GM19395 (cell line): Measurements from ENCODE around the gene INSL3.
A peak's percentile ranks its signal among the peaks of the same experiment; 100 is the strongest.

Source experiments
- ATAC-seq: cut with Tn5 transposase; IDR thresholded peaks from one replicate; pipeline ENCODE4 v1.9.1; 2021; ENCODE audit warnings: mild to moderate bottlenecking, moderate library complexity; ENCODE audit not compliant: unreplicated experiment

Gene INSL3

GRCh38 chr19:17847538-17848366 lies 26.4 kb upstream of the INSL3 start, which contains the start of gene JAK3:
TSS of gene JAK3 (minus strand) at chr19:17847982. CDS start at chr19:17844417, 3,565 bp downstream.
- ATAC-seq: peak; percentile 70

- no peak for ATAC-seq
Observed at GRCh38 chr19:17846146-17846545, 24.8 kb upstream of the INSL3 start.

- no peak for ATAC-seq
Observed at GRCh38 chr19:17843908-17844490, 22.7 kb upstream of the INSL3 start.

DNA sequence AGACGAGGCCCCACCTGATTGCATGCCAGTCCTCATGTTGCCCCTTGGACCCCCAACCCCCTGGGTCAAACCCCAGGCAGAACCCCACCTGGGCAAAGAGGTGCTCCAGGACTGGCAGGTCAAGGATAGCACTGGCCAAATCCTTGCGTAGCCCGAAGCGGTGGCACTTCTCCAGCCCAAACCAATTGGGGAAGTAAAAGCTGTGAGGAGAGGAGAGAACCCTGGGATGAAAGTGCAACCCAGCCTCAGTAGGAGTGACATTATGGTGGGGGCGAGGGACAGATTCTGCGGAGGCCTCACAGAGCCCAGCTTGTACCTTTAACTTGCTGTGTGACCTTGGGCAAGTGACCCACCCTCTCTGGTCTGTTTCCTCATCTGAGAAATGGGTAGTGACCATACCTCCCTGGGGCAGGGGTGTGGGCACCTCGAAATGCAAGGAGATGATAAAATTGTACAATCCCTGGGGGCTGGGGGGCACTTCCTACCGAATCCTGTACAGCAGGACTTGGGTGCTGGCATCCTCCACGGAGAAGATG lies 22.0 kb upstream of the INSL3 start:
- no peak for ATAC-seq

- no peak for ATAC-seq
Observed at GRCh38 chr19:17842663-17843291, 21.5 kb upstream of the INSL3 start.

- ATAC-seq: no peak
Observed at GRCh38 chr19:17841810-17842662, 20.7 kb upstream of the INSL3 start.

DNA sequence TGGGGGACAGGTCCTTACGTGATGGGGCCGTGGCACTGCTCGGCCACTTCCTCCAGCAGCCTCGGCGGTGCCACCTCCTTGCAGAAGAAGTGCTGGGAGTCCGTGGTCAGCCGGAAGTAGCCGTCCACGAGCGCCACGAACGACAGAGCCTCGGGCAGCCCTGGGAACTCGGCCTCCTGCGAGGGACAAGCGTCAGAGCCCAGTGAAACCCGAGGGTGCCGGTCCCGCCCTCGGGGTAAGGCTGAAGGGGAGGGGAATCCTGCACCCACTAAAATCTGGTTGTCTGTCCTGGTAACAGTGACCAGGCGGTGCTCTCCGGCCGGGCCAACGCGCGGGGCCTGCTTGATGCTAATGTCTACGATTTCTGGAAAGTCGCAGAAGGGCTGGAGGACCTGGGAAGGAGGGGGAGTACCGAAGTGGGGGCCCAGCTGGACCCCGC lies 20.1 kb upstream of the INSL3 start:
- no peak for ATAC-seq

- ATAC-seq: no peak
Observed at GRCh38 chr19:17840019-17840418, 18.7 kb upstream of the INSL3 start.

DNA sequence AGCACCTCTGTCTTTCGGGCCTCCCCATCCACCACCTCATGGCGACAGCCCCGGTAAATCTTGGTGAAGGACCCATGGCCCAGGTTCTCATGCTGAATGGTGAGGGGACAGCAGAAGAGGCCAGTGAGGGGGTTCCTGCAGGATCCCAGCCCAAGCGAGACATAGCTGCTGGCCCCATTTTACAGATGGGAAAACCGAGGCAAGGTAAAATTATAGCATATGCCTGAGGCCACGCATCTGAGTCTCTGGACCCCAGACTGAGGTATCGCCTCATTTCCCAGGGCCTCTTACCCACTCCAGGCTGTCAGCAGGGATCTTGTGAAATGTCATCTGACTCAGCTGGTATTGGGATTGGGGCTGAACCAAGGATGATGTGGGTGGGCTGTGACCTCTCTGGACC lies 16.7 kb upstream of the INSL3 start:
- no peak for ATAC-seq

DNA sequence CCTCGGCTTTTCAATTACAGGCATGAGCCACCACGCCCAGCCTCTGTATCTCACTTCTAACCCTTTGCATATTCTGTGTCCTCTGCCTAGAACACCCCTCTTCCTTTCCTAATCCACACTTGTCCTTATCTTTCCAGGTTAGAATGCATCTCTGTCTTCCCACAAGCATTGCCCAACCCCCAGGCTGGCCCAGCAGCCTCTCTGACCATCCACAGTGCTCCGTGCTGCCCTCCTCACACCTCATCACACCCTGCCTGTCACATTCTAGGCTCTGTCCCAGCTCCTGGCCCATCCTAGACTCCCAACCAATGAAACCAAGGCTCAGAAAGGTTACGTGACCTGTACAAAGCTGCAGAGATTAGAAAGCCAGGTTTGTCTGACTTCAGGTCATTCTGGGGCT lies 15.2 kb upstream of the INSL3 start:
- ATAC-seq: no peak

GRCh38 chr19:17835182-17836006 lies 14.1 kb upstream of the INSL3 start:
- ATAC-seq: no peak

- no peak for ATAC-seq
Observed at GRCh38 chr19:17834350-17835181, 13.2 kb upstream of the INSL3 start.

GRCh38 chr19:17832443-17833208 lies 11.3 kb upstream of the INSL3 start:
- ATAC-seq: no peak

- no peak for ATAC-seq
Observed at GRCh38 chr19:17831419-17831888, 10.1 kb upstream of the INSL3 start.

- ATAC-seq: no peak
Observed at GRCh38 chr19:17830567-17831418, 9.5 kb upstream of the INSL3 start.

GRCh38 chr19:17829855-17830566 lies 8.7 kb upstream of the INSL3 start:
- no peak for ATAC-seq
